ENCODE results near the gene PXT1. TPM values are rescaled to one million over a fixed set of nuclear protein-coding genes. Genes with fewer than 3 reads are reported as not detected.

The PXT1 gene
- total and polyA plus RNA-seq, 9 of the 15 experiments (the other 6 are each of a cell fraction or from before 2014, with no cell fraction given): 0.09 to 0.11 (median 0.10) TPM; not detected in 5

DNA sequence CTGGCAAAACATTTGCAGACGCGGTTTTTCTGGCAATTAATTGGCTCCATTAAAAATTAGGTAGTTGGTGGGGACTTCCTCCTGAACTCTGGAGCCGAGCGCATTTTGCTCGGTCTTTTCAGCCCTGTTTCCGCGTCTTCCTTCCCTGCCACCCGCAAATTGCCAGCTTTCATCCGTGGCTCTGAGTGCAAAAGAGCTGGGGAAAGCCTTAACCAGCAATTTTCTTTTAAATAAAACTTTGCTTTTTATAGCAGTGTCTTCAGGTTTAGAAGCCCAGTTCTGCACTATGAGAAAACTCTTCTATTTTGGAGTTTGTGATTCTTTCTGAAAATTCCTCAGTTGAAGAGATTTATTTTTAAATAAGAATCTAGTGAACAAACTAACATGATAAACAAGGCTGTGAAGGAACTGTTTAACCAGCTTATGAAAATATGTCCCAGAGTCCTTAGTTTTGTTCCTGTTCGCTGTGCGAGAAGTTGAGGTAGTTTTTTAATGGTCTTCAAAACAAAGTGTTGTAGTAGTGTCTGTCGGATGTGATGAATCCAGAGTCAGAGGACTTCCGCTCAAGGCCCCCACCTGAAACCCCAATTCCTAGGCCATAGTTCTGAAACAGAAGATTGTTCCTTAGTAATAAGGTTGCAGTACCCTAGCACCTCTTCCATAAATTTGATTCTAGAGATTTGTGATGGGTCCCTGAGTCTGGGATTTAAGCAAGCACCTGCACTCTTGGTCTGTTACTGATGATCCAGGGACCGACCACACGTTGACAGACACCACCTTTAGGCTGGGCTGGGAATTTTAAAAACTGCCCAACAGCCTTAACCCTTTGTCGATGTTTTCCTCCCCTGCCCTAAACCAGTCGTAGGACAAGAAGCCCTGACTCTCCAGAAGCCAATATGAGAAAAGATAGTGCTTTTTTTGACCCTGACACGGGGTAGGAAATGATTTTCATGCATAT lies 1.1 kb upstream of the PXT1 start (continued):
- TF ChIP-seq, protein P1, sequence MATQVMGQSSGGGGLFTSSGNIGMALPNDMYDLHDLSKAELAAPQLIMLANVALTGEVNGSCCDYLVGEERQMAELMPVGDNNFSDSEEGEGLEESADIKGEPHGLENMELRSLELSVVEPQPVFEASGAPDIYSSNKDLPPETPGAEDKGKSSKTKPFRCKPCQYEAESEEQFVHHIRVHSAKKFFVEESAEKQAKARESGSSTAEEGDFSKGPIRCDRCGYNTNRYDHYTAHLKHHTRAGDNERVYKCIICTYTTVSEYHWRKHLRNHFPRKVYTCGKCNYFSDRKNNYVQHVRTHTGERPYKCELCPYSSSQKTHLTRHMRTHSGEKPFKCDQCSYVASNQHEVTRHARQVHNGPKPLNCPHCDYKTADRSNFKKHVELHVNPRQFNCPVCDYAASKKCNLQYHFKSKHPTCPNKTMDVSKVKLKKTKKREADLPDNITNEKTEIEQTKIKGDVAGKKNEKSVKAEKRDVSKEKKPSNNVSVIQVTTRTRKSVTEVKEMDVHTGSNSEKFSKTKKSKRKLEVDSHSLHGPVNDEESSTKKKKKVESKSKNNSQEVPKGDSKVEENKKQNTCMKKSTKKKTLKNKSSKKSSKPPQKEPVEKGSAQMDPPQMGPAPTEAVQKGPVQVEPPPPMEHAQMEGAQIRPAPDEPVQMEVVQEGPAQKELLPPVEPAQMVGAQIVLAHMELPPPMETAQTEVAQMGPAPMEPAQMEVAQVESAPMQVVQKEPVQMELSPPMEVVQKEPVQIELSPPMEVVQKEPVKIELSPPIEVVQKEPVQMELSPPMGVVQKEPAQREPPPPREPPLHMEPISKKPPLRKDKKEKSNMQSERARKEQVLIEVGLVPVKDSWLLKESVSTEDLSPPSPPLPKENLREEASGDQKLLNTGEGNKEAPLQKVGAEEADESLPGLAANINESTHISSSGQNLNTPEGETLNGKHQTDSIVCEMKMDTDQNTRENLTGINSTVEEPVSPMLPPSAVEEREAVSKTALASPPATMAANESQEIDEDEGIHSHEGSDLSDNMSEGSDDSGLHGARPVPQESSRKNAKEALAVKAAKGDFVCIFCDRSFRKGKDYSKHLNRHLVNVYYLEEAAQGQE (IDR thresholded peaks at IDR 0.05; ENCODE audit: borderline replicate concordance): no peak; the same call in 1 of the 2 replicates
- TF ChIP-seq, protein P1 (CRISPR knock-in tag; IDR thresholded peaks at IDR 0.05; ENCODE audit: low read depth): 0 out of 2 replicates have a peak, but pooled peaks have one; percentile 15
- TF ChIP-seq ZNF707 (CRISPR knock-in tag; conservative IDR thresholded peaks at IDR 0.05): no peak
- TF ChIP-seq NEUROD1 (IDR thresholded peaks at IDR 0.05; ENCODE audit: borderline replicate concordance, low read depth, low read length, partially characterized antibody): no peak
- TF ChIP-seq HOXB6 (CRISPR knock-in tag; IDR thresholded peaks at IDR 0.05; ENCODE audit: borderline replicate concordance): no peak
- no peak for TF ChIP-seq ZNF354B (CRISPR knock-in tag; IDR thresholded peaks at IDR 0.05)
- no peak for TF ChIP-seq CHD4 (IDR thresholded peaks at IDR 0.05; ENCODE audit: insufficient read depth, insufficient replicate concordance, low read depth, low read length, poor library complexity, severe bottlenecking)
- TF ChIP-seq ZNF639 (CRISPR knock-in tag; conservative IDR thresholded peaks at IDR 0.05 in 1 of 2, IDR thresholded peaks at IDR 0.05 in 1 of 2): no peak
- TF ChIP-seq ZNF175 (CRISPR knock-in tag; IDR thresholded peaks at IDR 0.05; ENCODE audit: low read depth): no peak
- no peak for TF ChIP-seq RUNX1 (IDR thresholded peaks at IDR 0.05; ENCODE audit: low read depth)
- TF ChIP-seq HDAC6 (IDR thresholded peaks at IDR 0.05; ENCODE audit: low read depth, low read length): no peak
- peak; percentile 56 for TF ChIP-seq EP400 (IDR thresholded peaks at IDR 0.05)
- no peak for TF ChIP-seq TAL1 (IDR thresholded peaks at IDR 0.05)
- no peak for TF ChIP-seq ZNF584 (CRISPR knock-in tag; IDR thresholded peaks at IDR 0.05; ENCODE audit: low read depth)
- TF ChIP-seq TCF3 (CRISPR knock-in tag; IDR thresholded peaks at IDR 0.05): no peak
- TF ChIP-seq CXXC5 (CRISPR knock-in tag; IDR thresholded peaks at IDR 0.05): no peak
- TF ChIP-seq ZNF586 (CRISPR knock-in tag; conservative IDR thresholded peaks at IDR 0.05): no peak
- peak; percentile 66; the same call in 1 of the 2 replicates for TF ChIP-seq ETV5 (CRISPR knock-in tag; IDR thresholded peaks at IDR 0.05; ENCODE audit: low read depth)
